Testis (tissue), 3 donors: ENCODE measurements around the gene TLR1. TPM values are rescaled to one million over a fixed set of nuclear protein-coding genes. Genes with fewer than 3 reads are reported as not detected.

ENCODE experiments used
- DNase-seq: peaks from one replicate; pipeline ENCODE4 v3.0.0-alpha.2; 2019
- H3K27ac ChIP-seq, 2 donors: fragments of 200-600 bp; sonication (generic); one replicate each; pipeline ENCODE4 v1.5.1; 2019
- H3K27me3 ChIP-seq: fragments of 200-600 bp; sonication (generic); one replicate; pipeline ENCODE4 v1.5.1; 2019
- H3K36me3 ChIP-seq: fragments of 200-600 bp; sonication (generic); one replicate; pipeline ENCODE4 v1.5.1; 2017; ENCODE audit warnings: low read depth; ENCODE audit errors: missing control alignments
- H3K4me1 ChIP-seq: fragments of 200-600 bp; sonication (generic); one replicate; pipeline ENCODE4 v1.5.1; 2019
- H3K4me3 ChIP-seq, 2 donors: fragments of 200-600 bp; sonication (generic); one replicate each; pipeline ENCODE4 v1.5.1; 2017 to 2019
- H3K9me3 ChIP-seq: fragments of 200-600 bp; sonication (generic); one replicate; pipeline ENCODE4 v1.5.1; 2017
- POLR2A ChIP-seq: fragments of 450-650 bp; IDR thresholded peaks from one replicate; pipeline ENCODE4 v1.6.1; 2017; ENCODE audit warnings: antibody characterized with exemption, mild to moderate bottlenecking, moderate library complexity
- WGBS, 2 donors: methylation state at CpG; one replicate each; pipeline ENCODE4 v1.1.5; 2018; 5-methylcytosine and 5-hydroxymethylcytosine counted together
- intact Hi-C: fragments of 100-400 bp; cut with DNase I; formaldehyde crosslinking; loops from one replicate; pipeline ENCODE4 v1.15.1; 2023; ENCODE audit warnings: low total_unique reads
- polyA plus RNA-seq: library from polyadenylated mRNA; stranded (reverse); fragments of 350-450 nt; fragmentation: Illumina TruSeq; extraction: RNeasy Lipid Tissue Mini Kit (QIAGEN cat#74804); gene quantifications from one replicate; pipeline ENCODE4 v1.2.3, GENCODE V29; 2014; ENCODE audit warnings: low read depth, low replicate concordance; ENCODE audit not compliant: insufficient read depth
- total RNA-seq, 2 donors: library from RNA; depleted of rRNA; stranded (reverse); fragments of >200 nt; gene quantifications; one replicate each; pipeline ENCODE4 v1.2.3, GENCODE V29; 2016
- TF ChIP-seq, protein P1 (sequence below), 3 experiments: fragments of 450-650 bp in 2 of 3; fragments of 200-600 bp in 1 of 3; sonication (generic) in 1 of 3; IDR thresholded peaks; one replicate each; pipeline ENCODE4 v1.5.1; 2016 to 2019; ENCODE audit warnings: antibody characterized with exemption in 3 of 3, mild to moderate bottlenecking in 2 of 3, moderate library complexity in 1 of 3

Gene TLR1
- total and polyA plus RNA-seq, 3 donors from 2014 or later, result 2.8 to 5.5 (median 2.8) TPM

DNA sequence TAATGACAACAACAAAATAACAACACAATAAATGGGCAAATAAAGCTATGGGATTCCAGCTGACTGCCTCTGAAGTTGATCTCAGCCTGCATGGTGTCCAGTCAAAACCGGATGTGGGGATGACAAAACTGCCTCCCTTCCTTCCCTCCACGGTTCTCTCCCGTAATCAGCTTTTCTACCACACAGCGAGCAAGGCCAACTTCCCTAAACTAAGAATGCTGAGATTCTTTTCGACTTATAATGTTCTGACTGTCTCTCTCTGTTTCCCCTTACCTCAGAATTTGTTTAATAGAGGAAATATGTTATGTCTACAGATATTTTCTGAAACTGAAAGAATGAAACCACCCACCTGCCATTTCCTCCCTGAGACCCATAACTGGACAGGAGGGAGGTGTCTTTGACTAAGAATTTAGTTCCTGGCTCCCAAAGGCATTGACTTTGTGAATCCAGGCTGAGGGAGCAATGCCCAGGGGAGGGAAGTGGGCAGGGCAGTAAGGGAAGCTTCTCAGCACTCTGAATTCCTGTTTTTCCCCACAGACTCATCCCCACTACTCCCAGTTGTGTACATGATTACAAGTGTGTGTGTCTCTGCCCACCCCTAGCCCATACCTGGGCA, 1.0 kb upstream of the TLR1 start:
- TF ChIP-seq POLR2A, result no peak
- TF ChIP-seq, protein P1, sequence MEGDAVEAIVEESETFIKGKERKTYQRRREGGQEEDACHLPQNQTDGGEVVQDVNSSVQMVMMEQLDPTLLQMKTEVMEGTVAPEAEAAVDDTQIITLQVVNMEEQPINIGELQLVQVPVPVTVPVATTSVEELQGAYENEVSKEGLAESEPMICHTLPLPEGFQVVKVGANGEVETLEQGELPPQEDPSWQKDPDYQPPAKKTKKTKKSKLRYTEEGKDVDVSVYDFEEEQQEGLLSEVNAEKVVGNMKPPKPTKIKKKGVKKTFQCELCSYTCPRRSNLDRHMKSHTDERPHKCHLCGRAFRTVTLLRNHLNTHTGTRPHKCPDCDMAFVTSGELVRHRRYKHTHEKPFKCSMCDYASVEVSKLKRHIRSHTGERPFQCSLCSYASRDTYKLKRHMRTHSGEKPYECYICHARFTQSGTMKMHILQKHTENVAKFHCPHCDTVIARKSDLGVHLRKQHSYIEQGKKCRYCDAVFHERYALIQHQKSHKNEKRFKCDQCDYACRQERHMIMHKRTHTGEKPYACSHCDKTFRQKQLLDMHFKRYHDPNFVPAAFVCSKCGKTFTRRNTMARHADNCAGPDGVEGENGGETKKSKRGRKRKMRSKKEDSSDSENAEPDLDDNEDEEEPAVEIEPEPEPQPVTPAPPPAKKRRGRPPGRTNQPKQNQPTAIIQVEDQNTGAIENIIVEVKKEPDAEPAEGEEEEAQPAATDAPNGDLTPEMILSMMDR (IDR thresholded peaks at IDR 0.05), result no peak
- 62 to 69% methylated on average over 5 of the region's 5 CpGs for whole genome bisulfite sequencing, 2 donors
- no peaks in the 10 kb centered on the region for H3K9me3 ChIP-seq
- H3K27me3 ChIP-seq, result no peaks in the 10 kb centered on the region
- H3K4me3 ChIP-seq, result no peak overlapping the region
- intact Hi-C loops, result no loop called here
- H3K36me3 ChIP-seq, result no peaks in the 10 kb centered on the region
- DNase-seq, result peak; percentile 36
- peak overlapping the region in 1 of 2 donors; percentile 32 for H3K27ac ChIP-seq
- H3K4me1 ChIP-seq, result peaks cover 3% of the 10 kb centered on the region

DNA sequence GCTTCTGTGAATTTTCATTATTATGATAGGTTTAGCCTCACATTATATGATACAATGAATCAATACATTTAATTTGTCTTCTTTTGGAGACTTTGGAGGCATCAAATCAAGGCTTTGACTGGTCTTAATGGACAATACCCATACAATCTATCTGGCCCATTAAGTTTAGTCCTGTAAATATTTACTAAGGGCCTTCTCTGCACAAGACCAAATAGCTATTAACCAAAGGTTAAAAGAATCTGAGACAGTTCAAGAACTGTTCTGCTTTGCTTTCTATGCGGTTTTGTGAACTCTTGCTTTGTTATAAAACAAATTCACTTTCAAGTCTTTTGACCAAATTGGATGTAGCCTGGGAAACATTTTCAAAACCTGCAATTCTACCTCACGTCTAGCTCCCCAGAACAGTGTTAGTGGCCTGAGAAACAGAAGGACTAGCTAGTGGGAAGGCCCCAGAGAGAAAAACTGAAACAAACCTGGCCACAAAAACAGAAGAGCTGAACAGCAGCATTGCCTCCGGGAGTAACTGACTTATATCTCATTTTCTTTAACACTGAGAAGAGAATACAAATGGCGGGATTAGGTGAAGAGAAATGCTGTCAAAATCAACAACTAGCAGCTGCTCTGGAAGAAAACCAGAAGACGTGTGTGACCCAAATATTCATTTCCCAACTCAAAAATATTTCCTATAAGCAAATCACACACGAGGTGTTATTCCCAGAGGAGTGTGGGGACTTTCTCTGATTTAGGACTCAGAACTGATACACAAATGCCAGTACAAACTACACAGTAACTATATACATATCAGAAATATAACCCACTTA, 548 bp downstream of the TLR1 start:
- WGBS, 2 donors, result 49 to 62% methylated on average over 6 of the region's 6 CpGs
- Histone ChIP-seq H3K27ac (peak overlapping the region; percentile 31 to 55), H3K4me1 (peaks cover 3% of the 10 kb centered on the region), H3K4me3 (peak overlapping the region in 1 of 2 donors; percentile 32), H3K27me3 (no peaks in the 10 kb centered on the region), H3K36me3 (no peaks in the 10 kb centered on the region), H3K9me3 (no peaks in the 10 kb centered on the region)
- no peak for DNase-seq
- no peak for TF ChIP-seq POLR2A
- TF ChIP-seq, protein P1 (IDR thresholded peaks at IDR 0.05), result no peak
- intact Hi-C loops, result no loop called here

DNA sequence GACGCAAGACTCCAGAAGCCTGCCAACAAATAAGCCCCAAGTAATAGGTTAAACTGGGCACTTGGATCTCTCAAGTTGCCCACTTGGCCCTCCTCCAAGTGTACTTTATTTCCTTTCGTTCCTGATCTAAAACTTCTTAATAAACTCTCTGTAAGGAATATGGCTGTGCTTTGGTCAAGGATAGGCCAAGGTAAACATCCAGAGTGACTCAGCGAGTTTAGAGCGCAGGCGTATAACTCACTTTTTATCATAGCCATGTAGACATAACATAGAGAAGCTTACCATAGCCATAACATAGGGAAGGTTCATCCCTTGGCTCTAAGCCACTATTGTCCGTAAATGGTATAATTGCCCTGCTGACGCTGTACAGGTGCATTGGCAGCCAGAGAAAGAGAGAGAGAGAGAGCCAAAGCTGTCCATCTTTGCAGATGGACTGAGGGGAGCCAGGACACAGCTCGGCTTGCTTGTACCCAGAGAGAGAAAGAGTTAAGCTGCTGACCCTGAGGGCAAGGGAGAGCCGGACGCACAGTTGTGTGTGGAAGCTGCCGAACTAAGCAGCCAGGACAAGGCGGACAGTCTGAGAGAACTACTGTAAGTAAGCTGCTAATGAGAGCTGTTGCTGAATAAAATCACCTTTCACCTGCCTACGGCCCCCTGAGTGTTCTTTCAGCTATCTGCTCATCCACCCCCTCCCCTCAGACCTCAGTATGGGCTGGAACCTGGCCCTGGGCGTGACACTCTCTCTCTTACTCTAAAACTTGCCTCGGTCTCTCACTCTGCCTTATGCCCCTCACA, 1.8 kb downstream of the TLR1 start:
- Histone ChIP-seq H3K36me3 (no peaks in the 10 kb centered on the region), H3K4me3 (no peak overlapping the region), H3K27me3 (no peaks in the 10 kb centered on the region), H3K9me3 (no peaks in the 10 kb centered on the region), H3K4me1 (peaks cover 3% of the 10 kb centered on the region), H3K27ac (no peak overlapping the region)
- TF ChIP-seq, protein P1 (IDR thresholded peaks at IDR 0.05), result no peak
- no peak for TF ChIP-seq POLR2A
- no peak for DNase-seq
- intact Hi-C loops, result no loop called here
- 87 to 94% methylated on average over 15 of the region's 15 CpGs for WGBS, 2 donors

DNA sequence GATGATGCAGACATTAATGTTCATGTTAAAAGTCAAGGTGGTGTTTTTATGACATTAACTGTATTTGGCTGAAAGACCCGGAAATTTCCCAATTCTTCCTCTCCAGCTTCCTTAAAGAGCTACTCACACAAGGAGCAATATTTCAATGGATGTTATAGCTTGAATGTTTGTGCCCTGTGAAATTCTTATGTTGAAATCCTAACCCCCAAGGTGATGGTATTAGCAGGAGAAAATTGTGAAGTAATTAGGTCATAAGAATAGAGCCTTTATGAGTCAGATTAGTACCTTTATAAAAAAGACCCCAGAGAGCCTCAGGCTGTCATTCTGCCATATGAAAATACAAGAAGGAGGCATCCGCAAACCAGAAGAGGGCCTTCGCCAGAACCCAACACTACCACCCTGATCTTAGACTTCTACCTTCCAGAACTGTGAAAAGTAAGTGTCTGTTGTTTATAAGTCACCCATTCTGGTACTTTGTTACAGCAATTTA, 3.6 kb downstream of the TLR1 start:
- intact Hi-C loops, result no loop called here
- TF ChIP-seq, protein P1 (IDR thresholded peaks at IDR 0.05), result no peak
- no peak for TF ChIP-seq POLR2A
- H3K36me3 ChIP-seq, result no peaks in the 10 kb centered on the region
- WGBS, 2 donors, result 92% methylated on average over 3 of the region's 3 CpGs
- no peaks in the 10 kb centered on the region for H3K27me3 ChIP-seq
- peaks cover 3% of the 10 kb centered on the region for H3K4me1 ChIP-seq
- H3K27ac ChIP-seq, result no peak overlapping the region
- no peaks in the 10 kb centered on the region for H3K9me3 ChIP-seq
- DNase-seq, result no peak
- H3K4me3 ChIP-seq, result no peak overlapping the region
